Right kidney (tissue), 1 donor: ENCODE results near the gene LASP1.
"Not testable (repeated sequence)": the region's sequence is repeated elsewhere in the genome, so short reads cannot be mapped to it uniquely, and the experiment has no call there.

Source experiments
- DNase-seq: peaks from one replicate; pipeline ENCODE4 v3.0.0-alpha.2; 2016

The LASP1 gene

GRCh38 chr17:38908676-38909181 is 38.9 kb downstream of the LASP1 start:
- DNase-seq: no peak

- DNase-seq: no peak
Observed at GRCh38 chr17:38910325-38910724, 40.5 kb downstream of the LASP1 start.

GRCh38 chr17:38911081-38911730 is 41.3 kb downstream of the LASP1 start:
- no peak for DNase-seq

DNA sequence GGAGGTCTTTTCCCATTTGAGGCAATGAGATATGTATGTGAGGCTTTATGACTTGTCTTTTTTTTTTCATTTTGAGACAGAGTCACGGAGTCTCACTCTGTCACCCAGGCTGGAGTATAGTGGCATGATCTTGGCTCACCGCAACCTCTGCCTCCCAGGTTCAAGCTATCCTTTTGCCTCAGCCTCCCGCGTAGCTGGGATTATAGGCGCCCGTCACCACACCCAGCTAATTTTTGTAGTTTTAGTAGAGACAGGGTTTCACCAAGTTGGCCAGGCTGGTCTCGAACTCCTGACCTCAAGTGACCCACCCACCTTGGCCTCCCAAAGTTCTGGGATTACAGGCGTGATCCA is 41.8 kb downstream of the LASP1 start:
- DNase-seq: not testable (repeated sequence)

GRCh38 chr17:38912221-38912813 is 42.5 kb downstream of the LASP1 start:
- DNase-seq: no peak

- DNase-seq: peak; percentile 21
Observed at GRCh38 chr17:38914741-38915638, 45.1 kb downstream of the LASP1 start.

GRCh38 chr17:38915639-38915995 is 45.8 kb downstream of the LASP1 start:
- DNase-seq: no peak

- DNase-seq: no peak
Observed at GRCh38 chr17:38916771-38917170, 46.9 kb downstream of the LASP1 start.

GRCh38 chr17:38917259-38917658 is 47.4 kb downstream of the LASP1 start:
- no peak for DNase-seq

DNA sequence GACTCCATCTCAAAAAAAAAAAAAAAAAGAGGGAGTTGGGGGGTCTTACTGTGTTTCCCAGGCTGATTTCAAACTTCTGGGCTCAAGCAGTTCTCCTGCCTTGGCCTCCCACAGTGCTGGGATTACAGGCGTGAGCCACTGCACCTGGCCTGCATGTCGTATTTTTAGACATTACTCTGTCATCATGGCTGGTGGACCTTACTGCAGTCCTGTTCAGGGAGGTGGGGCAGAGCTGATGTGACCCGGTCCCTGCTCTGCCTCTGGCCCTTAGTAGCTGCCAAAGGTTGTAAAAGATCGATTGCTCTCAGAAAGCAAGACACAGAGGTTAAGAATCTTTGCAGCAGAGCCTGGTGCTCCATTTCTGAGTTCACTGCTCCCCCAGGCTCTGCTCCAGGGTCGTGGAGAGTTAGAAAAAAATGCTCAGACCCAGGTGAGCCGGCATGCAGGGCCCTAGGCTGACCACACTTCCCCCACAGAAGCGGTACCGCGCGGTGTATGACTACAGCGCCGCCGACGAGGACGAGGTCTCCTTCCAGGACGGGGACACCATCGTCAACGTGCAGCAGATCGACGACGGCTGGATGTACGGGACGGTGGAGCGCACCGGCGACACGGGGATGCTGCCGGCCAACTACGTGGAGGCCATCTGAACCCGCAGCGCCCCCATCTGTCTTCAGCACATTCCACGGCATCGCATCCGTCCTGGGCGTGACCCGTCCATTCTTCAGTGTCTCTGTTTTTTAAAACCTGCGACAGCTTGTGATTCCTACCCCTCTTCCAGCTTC is 48.5 kb downstream of the LASP1 start:
- no peak for DNase-seq

DNA sequence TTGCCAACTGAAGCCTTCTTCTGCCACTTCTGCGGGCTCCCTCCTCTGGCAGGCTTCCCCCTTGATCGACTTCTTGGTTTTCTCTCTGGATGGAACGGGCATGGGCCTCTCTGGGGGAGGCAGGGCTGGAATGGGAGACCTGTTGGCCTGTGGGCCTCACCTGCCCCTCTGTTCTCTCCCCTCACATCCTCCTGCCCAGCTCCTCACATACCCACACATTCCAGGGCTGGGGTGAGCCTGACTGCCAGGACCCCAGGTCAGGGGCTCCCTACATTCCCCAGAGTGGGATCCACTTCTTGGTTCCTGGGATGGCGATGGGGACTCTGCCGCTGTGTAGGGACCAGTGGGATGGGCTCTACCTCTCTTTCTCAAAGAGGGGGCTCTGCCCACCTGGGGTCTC is 49.1 kb downstream of the LASP1 start:
- no peak for DNase-seq

- DNase-seq: no peak
Observed at GRCh38 chr17:38919316-38920078, 49.6 kb downstream of the LASP1 start.

GRCh38 chr17:38920374-38921291 is 50.8 kb downstream of the LASP1 start:
- DNase-seq: no peak

DNA sequence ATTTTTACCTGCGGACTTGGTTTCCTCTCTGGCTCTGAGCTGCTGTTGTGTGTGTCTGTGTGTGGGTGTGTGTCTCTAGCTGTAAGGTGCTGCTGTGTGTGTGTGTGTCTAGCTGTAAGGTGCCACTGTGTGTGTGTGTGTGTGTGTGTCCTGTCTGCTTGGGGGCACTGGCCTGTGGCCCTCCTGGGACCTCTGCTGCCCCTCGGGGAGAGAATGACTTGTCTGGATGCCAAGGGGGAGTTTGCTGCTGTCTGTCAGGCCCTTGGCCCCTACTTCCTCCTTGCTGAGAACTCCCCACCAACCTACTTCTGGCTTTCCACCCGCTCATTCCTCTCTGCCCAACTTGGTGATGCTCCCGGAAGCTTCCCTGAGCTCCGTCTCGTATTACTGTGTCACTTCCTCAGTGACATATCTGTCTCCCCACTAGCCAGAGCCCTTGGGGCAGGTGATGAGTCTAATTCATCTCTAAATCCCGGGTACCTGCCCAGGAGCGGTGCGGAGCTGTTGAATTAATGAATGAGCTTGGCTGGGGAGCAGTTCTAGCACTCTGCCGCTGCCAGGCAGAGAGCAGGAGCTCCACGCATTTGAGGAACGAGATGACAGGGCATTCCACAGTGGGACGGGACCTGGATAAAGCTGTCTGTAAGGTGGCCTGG is 52.0 kb downstream of the LASP1 start:
- DNase-seq: no peak

GRCh38 chr17:38922538-38923297 is 52.9 kb downstream of the LASP1 start:
- DNase-seq: peak; percentile 24

DNA sequence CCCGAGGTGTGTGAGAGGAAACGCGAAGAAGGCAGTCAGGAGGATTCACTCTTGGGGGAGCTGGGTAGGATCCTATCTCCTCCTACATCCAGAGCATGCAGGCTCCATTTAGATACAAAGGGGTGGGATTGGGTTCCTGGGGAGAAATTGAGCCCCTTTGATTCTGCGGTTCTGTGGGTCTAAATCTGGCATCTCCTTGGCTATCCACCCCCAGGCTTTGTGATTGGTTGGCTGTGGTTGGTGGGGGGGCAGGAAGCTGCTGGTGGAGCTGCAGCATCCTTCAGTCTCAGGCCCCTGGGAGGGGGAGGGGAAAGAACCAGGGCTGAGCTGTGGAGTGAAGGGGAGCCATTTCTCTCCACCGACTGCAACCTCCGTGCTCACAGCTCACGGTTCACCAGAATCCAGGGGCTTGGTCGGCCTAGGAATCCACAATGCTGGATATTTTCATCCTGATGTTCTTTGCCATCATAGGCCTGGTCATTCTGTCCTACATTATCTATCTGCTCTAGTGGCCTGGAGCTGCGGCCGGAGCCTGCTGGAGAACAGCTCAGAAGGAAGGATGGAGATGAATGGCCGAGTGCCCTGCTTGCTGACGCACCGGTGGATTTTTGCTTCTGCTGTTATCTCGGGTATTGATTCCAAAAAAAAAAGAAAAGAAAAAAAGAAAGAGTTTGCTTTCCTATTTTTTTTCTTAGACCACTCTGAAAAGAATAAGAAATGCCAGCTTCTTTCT is 55.6 kb downstream of the LASP1 start, which contains the start of gene LASP1NB:
Gene LASP1NB (plus strand): TSS at position 352 of the 733 bp plus-strand sequence.
- DNase-seq: peak; percentile 56

DNA sequence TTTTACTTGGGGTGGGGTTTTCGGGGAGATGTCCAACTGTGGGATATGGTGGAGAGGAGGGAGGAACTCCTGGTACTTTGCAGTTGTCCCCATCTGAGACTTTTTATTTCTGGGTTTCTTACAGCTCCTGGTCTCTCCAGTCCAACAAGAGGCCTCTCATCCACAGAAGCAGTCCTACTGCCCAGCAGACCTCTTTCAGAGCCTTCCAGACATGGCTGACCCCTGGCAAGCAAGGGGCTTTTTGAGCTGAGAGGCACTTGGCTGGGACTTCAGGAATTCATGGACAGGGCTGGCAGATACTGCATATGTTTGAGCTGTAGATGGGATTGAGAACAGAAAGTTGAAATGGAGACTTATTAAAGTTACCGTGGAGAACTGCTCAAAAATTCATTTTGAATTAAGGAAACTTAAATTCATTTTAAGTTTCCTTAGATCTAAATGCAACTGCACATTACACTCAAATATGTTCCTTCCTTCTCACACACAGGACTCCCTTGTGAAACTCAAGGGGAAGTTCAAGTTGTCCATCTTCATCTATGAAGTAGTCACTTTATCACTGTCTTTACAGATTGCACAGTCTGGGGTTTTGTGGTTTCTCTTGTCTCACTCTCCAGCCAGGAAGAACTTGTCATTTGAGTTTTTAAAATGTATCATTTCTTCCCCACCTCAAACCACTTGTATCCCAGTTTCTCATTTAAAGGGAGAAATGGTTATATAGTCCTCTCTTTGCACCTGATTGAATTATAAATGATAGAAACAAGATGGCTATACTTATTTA is 56.6 kb downstream of the LASP1 start:
- DNase-seq: no peak

DNA sequence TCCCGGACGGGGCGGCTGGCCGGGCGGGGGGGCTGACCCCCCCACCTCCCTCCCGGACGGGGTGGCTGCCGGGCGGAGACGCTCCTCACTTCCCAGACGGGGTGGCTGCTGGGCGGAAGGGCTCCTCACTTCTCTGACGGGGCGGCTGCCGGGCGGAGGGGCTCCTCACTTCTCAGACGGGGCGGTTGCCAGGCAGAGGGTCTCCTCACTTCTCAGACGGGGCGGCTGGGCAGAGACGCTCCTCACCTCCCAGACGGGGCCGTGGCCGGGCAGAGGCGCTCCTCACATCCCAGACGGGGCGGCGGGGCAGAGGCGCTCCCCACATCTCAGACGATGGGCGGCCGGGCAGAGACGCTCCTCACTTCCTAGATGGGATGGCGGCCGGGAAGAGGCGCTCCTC is 60.9 kb downstream of the LASP1 start:
- DNase-seq: not testable (repeated sequence)
